Activated T-cell treated with anti-CD3 and anti-CD28 coated beads, Interleukin-2, amount 50 U/mL, for 24 hours (primary cell): ENCODE measurements around the gene FOXJ3.

ENCODE experiments used
- DNase-seq: peaks from one replicate; pipeline ENCODE4 v3.0.0-alpha.2; 2020
- H3K27ac Mint-ChIP-seq: 2 replicates; pipeline ENCODE4 v1.8.0; 2020; ENCODE audit warnings: mild to moderate bottlenecking, mixed read lengths
- H3K27me3 Mint-ChIP-seq: 2 replicates; pipeline ENCODE4 v1.8.0; 2020; ENCODE audit warnings: mixed read lengths
- H3K36me3 Mint-ChIP-seq: 2 replicates; pipeline ENCODE4 v1.8.0; 2020; ENCODE audit warnings: low read depth, mixed read lengths
- H3K4me1 Mint-ChIP-seq: 2 replicates; pipeline ENCODE4 v1.8.0; 2020; ENCODE audit warnings: low read depth, mixed read lengths
- H3K4me3 Mint-ChIP-seq: 2 replicates; pipeline ENCODE4 v1.8.0; 2020; ENCODE audit warnings: mild to moderate bottlenecking, moderate library complexity, mixed read lengths
- H3K9me3 Mint-ChIP-seq: 2 replicates; pipeline ENCODE4 v1.8.0; 2020; ENCODE audit warnings: mixed read lengths

Gene FOXJ3

DNA sequence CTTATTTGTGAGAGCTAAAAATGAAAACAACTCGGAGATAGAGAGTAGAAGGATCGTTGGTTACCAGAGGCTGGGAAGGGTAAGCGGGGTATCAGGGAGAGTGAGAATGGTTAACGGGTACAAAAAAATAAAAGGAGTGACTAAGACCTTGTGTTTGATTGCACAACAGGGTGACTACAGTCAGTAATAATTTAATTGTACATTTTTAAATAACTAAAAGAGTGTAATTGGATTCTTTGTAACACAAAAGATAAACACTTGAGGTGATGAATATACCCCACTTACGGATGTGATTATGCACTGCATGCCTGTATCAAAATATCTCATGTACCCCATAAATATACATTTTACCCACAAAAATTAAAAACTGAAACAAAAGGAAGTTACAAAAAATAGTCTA lies 29.4 kb downstream of the FOXJ3 start:
- Mint-ChIP-seq H3K27me3 (no peaks in the 10 kb centered on the region), H3K4me3 (no peak overlapping the region), H3K27ac (no peak overlapping the region), H3K4me1 (peaks cover 39% of the 10 kb centered on the region), H3K36me3 (peaks cover 80% of the 10 kb centered on the region), H3K9me3 (peaks cover 5% of the 10 kb centered on the region)
- DNase-seq: no peak

DNA sequence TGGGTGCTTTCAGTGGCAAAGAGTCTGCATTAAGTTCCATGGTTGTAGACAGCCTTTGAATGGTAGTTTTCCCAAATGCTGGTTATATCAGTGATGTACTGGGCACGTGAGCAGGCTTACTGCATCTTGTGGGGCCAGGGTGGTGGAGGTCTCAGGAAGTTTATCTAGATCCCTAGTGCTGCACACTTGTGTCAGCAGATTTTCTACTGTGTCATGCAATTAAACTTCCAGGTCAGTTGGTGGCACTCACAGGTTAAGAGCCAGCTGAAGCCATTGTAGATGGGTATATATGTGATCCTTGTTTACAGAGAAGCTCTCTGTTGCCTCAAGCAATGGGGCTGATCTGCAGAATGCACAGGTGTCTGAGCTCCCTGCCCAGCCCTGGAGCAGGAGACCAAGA lies 33.0 kb downstream of the FOXJ3 start:
- H3K27ac Mint-ChIP-seq: no peak overlapping the region

DNA sequence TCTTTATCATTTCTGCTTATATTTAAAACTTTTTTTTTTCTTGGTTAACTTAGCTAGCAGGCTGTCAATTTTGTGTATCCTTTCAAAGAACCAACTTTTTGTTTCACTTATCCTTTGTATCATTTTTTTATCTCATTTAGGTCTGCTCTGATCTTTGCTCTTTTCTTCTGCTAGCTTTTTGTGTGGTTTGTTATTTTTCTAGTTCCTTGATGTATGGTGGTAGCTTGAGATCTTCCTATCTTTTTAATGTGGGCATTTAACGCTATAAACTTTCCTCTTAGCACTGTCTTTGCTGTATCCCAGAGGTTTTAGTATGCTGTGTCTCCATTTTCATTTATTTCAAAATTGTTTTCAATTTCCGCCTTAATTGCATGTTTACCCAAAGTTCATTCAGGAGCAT lies 36.5 kb downstream of the FOXJ3 start:
- no peak overlapping the region for H3K4me3 Mint-ChIP-seq
- no peaks in the 10 kb centered on the region for H3K27me3 Mint-ChIP-seq
- peaks cover 8% of the 10 kb centered on the region for H3K9me3 Mint-ChIP-seq
- DNase-seq: no peak
- no peak overlapping the region for H3K27ac Mint-ChIP-seq
- peaks cover 71% of the 10 kb centered on the region for H3K36me3 Mint-ChIP-seq
- H3K4me1 Mint-ChIP-seq: peaks cover 47% of the 10 kb centered on the region

More for the DNA sequence above, 33.0 kb downstream of the FOXJ3 start:
- DNase-seq: no peak
- H3K4me3 Mint-ChIP-seq: no peak overlapping the region
- H3K36me3 Mint-ChIP-seq: peaks cover 80% of the 10 kb centered on the region
- peaks cover 5% of the 10 kb centered on the region for H3K9me3 Mint-ChIP-seq
- no peaks in the 10 kb centered on the region for H3K27me3 Mint-ChIP-seq
- H3K4me1 Mint-ChIP-seq: peaks cover 47% of the 10 kb centered on the region

DNA sequence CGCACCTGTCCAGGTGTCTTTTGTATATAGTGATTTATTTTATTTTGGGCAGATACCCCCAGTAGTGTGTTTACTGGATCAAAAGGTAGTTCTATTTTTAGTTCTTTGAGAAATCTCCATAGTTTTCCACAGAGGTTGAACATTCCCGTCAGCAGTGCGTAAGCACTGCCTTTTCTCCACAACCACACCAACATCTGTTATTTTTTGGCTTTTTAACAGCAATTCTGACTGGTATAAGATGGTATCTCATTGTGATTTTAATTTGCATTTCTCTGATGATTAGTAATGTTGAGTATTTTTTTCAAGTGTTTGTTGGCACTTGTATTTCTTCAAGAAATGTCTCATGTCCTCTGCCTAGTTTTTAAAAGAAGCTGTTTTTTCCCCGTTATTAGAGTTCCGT lies 39.2 kb downstream of the FOXJ3 start:
- DNase-seq: no peak
- Mint-ChIP-seq H3K9me3 (peaks cover 3% of the 10 kb centered on the region), H3K4me1 (peaks cover 57% of the 10 kb centered on the region), H3K36me3 (peaks cover 72% of the 10 kb centered on the region), H3K27me3 (no peaks in the 10 kb centered on the region), H3K27ac (no peak overlapping the region), H3K4me3 (no peak overlapping the region)

DNA sequence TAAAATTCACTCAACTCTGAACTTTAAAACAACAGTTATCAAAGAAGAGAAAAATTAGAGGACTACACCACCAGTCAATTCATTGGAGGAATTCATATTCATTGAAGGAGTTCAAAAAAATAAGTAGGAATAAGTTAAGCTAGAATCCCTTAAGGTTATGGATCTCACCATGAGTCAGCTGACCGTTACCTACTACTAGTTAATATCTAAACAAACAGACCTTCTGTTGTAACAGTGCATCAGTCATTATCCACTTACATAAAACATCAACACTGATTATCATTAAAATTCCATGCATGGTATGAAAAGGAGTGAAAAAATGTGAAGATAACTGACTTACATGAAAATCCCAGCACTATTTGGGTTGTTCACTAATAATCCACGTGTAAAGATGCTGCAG lies 44.9 kb downstream of the FOXJ3 start:
- DNase-seq: no peak
- Mint-ChIP-seq H3K4me3 (no peak overlapping the region), H3K27ac (no peak overlapping the region)

DNA sequence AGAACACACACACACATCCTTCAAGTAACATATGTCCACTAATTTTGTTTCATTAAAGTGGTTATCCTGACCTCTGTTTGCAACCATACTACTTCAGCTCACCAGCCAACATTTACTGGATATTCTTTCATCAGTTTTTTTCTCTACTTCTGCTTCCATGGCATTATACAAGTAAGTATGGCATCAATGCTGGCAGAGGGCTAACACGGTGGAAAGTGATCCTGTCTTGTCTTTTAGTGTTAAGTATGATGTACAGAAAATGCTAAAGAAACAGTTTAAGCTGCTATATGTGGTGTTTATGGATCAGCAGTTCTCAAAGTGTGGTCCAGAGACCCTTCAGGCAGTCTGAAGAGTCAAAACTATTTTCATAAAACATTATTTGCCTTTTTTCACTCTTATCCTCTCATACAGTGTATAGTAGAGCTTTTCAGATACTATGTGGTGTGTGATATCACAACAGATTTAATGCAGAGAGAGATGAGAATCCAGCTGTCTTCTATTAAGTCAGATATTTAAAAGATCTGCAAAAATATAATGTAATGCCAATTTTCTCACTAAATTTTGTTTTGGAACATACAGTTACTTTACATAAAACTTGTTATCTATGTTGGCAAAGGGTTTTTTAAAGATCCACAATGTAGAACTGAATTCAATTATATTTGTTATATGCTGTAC lies 46.6 kb downstream of the FOXJ3 start:
- H3K4me3 Mint-ChIP-seq: no peak overlapping the region
- DNase-seq: no peak
- H3K4me1 Mint-ChIP-seq: peaks cover 55% of the 10 kb centered on the region
- no peaks in the 10 kb centered on the region for H3K9me3 Mint-ChIP-seq
- H3K27ac Mint-ChIP-seq: no peak overlapping the region
- peaks cover 39% of the 10 kb centered on the region for H3K36me3 Mint-ChIP-seq
- H3K27me3 Mint-ChIP-seq: no peaks in the 10 kb centered on the region

More for the DNA sequence above, 44.9 kb downstream of the FOXJ3 start:
- Mint-ChIP-seq H3K36me3 (peaks cover 51% of the 10 kb centered on the region), H3K4me1 (peaks cover 48% of the 10 kb centered on the region), H3K27me3 (no peaks in the 10 kb centered on the region), H3K9me3 (no peaks in the 10 kb centered on the region)

DNA sequence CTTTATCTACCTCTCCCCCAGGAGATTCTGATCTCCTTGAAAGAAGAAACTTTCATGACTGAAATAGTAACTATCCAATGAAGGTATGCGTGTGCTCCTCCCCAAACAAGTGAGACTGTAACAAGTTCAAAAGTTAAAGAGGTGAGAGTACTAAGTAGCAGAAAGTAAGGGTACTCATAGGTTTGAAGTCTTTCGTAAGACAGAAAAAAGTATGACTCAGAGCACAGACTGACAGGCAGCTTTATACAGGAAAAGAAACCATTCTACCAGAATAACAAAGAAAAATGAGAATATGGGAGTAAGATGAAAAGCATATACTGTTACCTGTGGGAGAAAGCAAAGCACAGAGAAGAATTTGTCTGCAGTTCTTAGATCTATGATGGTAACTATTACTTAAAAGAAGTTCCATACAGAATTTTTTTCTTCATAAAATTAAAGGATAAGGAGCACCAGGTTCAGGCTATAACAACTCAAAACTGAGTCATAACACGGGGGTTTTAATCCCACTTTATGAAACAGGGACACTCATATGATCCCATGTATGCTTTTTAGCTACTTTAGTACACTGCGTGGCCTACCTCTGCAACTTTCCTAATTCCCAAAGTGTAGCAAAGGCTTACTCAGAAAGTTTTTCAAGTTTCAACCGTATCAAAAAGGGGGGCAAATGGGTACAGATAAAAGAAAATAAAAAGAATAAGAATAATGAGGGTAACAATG lies 52.0 kb downstream of the FOXJ3 start:
- Mint-ChIP-seq H3K4me3 (no peak overlapping the region), H3K4me1 (peaks cover 72% of the 10 kb centered on the region), H3K27ac (peak overlapping the region; percentile 77), H3K9me3 (no peaks in the 10 kb centered on the region), H3K36me3 (peaks cover 21% of the 10 kb centered on the region), H3K27me3 (no peaks in the 10 kb centered on the region)
- DNase-seq: no peak

DNA sequence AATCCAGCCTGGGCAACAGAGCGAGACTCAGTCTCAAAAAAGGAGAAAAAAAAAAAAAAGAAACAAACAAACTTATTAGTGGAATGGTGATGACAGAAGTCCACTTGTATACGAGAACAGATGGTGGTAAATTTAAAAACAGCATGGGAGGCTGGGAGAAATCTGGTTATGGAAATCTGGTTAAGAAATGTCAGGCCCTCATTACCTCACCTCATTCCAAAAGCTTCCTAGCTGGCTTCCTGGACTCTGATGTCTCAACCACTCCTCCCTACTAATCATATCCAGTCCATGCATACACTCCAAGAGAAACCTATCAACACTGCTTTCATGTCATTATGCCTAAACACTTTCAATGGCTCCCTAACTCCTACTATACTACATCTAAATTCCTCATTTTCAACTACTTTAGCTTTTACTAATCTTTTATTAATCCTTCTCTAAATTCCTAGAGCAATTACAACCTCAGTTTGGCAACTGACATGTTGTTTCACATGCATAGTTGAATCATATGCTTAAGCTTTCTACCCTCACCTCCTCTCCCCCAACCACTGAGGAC lies 52.9 kb downstream of the FOXJ3 start:
- no peak for DNase-seq
- Mint-ChIP-seq H3K27me3 (no peaks in the 10 kb centered on the region), H3K4me1 (peaks cover 70% of the 10 kb centered on the region), H3K4me3 (no peak overlapping the region), H3K36me3 (peaks cover 21% of the 10 kb centered on the region), H3K27ac (peak overlapping the region; percentile 77), H3K9me3 (no peaks in the 10 kb centered on the region)

DNA sequence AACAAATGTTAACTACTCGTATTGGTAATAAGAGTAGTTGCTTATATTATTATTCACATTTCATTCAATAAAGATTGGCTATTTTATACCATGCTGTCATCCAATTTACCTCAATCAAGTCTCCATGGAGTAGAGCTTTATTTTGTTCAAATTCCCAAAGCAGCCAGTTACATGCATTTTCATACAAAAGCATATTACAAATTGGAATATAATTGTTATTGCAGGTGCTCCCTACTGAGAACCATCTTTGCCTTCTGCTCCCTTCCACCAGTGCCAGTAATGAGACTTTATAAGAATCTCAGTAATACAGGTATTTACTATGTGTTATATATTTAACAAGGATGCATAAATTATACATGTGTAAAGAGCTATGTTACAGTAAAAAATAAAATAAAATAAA lies 54.2 kb downstream of the FOXJ3 start:
- no peaks in the 10 kb centered on the region for H3K27me3 Mint-ChIP-seq
- no peak for DNase-seq
- no peak overlapping the region for H3K4me3 Mint-ChIP-seq
- peaks cover 70% of the 10 kb centered on the region for H3K4me1 Mint-ChIP-seq
- H3K36me3 Mint-ChIP-seq: peaks cover 32% of the 10 kb centered on the region
- H3K27ac Mint-ChIP-seq: no peak overlapping the region
- H3K9me3 Mint-ChIP-seq: no peaks in the 10 kb centered on the region

DNA sequence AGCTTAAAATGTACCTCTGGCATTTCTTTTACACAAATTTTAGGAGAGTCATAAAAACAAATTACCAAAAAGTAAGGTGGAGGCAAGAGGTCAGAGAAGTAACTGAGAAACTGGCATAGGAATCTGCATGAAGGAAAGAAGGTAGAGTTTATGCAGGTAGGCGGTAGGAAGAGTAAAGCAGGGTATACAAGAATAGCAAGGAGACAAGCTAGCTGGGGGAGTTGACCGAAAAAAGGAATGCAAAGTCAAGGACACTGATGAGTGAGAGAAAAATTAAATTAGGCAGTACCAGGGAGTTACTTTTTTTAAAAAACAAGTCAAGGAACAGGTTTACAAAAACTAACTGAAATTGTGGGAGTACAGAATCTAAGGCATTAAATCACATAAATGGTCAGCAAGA lies 56.0 kb downstream of the FOXJ3 start:
- no peak for DNase-seq
- H3K27ac Mint-ChIP-seq: no peak overlapping the region
- H3K27me3 Mint-ChIP-seq: no peaks in the 10 kb centered on the region
- H3K9me3 Mint-ChIP-seq: no peaks in the 10 kb centered on the region
- H3K4me3 Mint-ChIP-seq: no peak overlapping the region
- H3K4me1 Mint-ChIP-seq: peaks cover 63% of the 10 kb centered on the region
- H3K36me3 Mint-ChIP-seq: peaks cover 45% of the 10 kb centered on the region

DNA sequence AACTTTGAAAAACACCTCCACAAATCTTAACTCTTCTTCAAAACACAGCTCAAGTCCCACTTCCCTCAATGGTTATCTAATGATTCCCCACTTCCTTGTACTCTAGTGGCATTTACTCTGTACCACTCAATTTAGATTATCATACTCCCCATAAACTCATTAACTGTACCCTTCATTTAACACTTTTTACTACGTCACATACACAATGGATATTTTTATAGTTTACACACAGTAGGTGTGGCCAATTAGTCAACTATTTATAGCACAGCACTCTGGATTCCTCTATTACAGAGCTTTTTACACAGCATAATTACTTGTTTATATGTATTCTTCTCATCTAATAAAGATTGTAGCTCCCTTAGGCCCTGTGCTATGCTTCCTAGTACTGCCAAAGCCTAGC lies 62.1 kb downstream of the FOXJ3 start:
- Mint-ChIP-seq H3K4me3 (no peak overlapping the region), H3K4me1 (peaks cover 51% of the 10 kb centered on the region), H3K27ac (no peak overlapping the region), H3K27me3 (no peaks in the 10 kb centered on the region), H3K9me3 (no peaks in the 10 kb centered on the region), H3K36me3 (peaks cover 60% of the 10 kb centered on the region)
- no peak for DNase-seq

DNA sequence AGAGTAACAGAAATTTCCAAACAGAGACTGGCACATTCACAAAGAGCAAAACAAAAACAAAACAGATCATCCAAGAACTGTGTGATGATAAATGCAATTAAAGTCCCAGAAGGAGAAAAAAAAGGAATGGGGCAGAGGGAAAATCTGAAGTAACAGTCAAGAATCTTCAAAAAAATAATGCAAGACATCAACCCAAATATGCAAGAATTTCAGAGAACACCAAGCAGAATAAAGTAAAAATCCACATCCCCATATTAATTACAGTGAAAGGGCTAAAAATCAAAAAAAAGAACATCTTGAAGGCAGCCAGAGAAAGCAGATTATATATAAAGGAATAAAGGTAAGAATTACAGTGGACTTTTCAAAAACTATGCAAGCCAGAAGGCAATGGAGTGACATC lies 67.1 kb downstream of the FOXJ3 start:
- no peak overlapping the region for H3K27ac Mint-ChIP-seq
- no peaks in the 10 kb centered on the region for H3K27me3 Mint-ChIP-seq
- no peak for DNase-seq
- H3K9me3 Mint-ChIP-seq: no peaks in the 10 kb centered on the region
- H3K4me1 Mint-ChIP-seq: peaks cover 70% of the 10 kb centered on the region
- H3K36me3 Mint-ChIP-seq: peaks cover 57% of the 10 kb centered on the region
- no peak overlapping the region for H3K4me3 Mint-ChIP-seq

DNA sequence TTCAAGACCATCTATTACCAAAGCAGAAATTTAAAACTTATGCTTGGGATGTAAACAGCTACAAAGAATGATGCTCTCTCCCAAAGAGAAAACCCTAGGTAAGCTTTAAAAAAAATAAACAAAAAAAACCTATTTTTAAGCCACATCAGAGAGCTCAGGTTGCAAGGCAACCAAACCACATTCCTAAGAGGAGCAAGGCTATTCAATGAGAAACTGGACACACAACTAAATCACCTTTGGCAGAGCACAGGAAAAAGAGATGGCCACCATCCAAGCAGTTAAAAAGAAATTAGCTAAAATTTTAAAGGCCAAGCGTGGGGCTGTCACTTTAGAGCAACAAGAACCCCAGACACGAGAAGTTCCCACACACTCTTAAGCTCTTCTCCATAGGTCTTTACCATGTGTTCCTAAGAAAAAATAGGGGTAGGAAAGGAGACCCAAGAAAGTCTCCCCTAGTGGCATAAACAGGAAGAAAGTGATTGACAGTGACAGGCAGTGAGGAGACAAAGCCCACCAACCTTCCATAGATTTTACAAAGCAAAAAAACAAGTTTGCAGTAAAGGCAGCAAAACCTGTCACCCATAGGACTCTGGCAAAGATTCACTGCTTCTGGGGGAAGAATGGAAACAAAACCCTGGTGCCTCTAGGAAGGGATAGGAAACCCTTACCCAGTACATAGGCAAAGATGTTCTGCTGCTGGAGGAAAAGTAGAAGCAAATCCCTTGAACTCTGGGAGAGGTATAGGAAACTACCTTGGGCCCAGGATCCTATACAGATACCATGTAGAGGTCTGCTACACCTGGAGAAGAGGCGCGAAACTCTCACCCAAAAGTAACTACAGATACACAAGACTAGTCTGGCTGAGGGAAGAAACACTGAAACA lies 68.5 kb downstream of the FOXJ3 start:
- no peaks in the 10 kb centered on the region for H3K27me3 Mint-ChIP-seq
- no peak for DNase-seq
- H3K36me3 Mint-ChIP-seq: peaks cover 59% of the 10 kb centered on the region
- H3K27ac Mint-ChIP-seq: no peak overlapping the region
- H3K4me3 Mint-ChIP-seq: no peak overlapping the region
- no peaks in the 10 kb centered on the region for H3K9me3 Mint-ChIP-seq
- H3K4me1 Mint-ChIP-seq: peaks cover 68% of the 10 kb centered on the region

DNA sequence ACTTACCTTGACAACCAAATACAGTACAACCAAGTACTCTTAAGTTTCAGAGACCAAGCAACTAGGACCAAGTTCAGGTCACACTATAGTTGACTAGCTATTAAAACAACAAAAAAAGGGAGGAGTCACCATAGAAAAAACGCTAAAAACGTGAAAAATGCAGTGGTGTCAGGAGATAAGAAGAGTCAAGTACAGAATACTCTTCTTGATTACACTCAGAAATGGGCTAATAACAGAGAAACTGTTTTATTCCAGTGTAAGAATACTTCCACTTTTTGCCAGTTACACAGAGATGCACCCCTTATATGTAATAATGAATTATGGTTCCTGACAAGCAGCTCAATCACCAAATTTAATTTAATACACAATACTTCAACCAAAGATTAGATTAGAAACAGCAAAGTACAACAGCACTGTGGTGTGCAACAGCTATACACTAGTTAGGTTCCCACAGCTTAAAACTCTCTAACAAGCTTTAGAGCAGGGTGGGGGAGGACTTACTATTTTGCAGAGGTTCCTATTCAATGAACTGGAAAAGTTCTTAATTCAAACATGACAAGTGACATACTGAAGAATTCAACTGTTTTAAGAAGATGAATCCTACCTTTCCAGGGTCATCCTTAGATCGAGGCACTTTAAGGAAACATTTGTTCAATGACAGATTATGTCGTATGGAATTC lies 70.4 kb downstream of the FOXJ3 start:
- Mint-ChIP-seq H3K4me3 (no peak overlapping the region), H3K9me3 (no peaks in the 10 kb centered on the region), H3K27me3 (no peaks in the 10 kb centered on the region), H3K36me3 (peaks cover 75% of the 10 kb centered on the region), H3K27ac (no peak overlapping the region), H3K4me1 (peaks cover 71% of the 10 kb centered on the region)
- no peak for DNase-seq
